ENCODE data around the gene SAXO1. TPM values are rescaled to one million over a fixed set of nuclear protein-coding genes. Genes with fewer than 3 reads are reported as not detected.

SAXO1 gene
- total RNA-seq, 1 experiment from 2014 or later, result not detected

- no TSS peak for BruUV-seq (replicated peaks)
These were observed 145.5 kb downstream of the SAXO1 start for GRCh38 chr9:18887546-18887945.

More at GRCh38 chr9:18887546-18887945, 145.5 kb downstream of the SAXO1 start:
- ChIA-PET POLR2A (no interaction called here), RAD21 (ENCODE audit: low non-redundant PET in 1 of 2, low total read pairs in 2 of 2, uncharacterized antibody in 2 of 2, unreplicated experiment in 2 of 2) (no interaction called here), CTCF (no interaction called here)
- ATAC-seq, result no peak
- Histone ChIP-seq H4K20me1 (ENCODE audit: insufficient read depth) (no peaks in the 10 kb centered on the region), H3K4me3 (replicated peaks in 1 of 2; ENCODE audit: low read depth in 1 of 2, low read length in 2 of 2) (no peak overlapping the region), H3K9ac (ENCODE audit: low read length) (no peak overlapping the region), H2AFZ (ENCODE audit: low read depth, low read length, poor library complexity, severe bottlenecking) (no peak overlapping the region), H3K27ac (ENCODE audit: low read depth, low read length) (no peak overlapping the region), H3K9me3 (ENCODE audit: control insufficient read depth in 1 of 2, insufficient read depth in 1 of 2, low read depth in 1 of 2, low read length in 2 of 2) (no peaks in the 10 kb centered on the region), H3K4me1 (ENCODE audit: control insufficient read depth in 1 of 2, insufficient read depth in 2 of 2, low read length in 2 of 2) (no peaks in the 10 kb centered on the region), H3K79me2 (ENCODE audit: insufficient read depth, low read length) (no peaks in the 10 kb centered on the region), H3K27me3 (ENCODE audit: insufficient read depth, low read length) (no peaks in the 10 kb centered on the region; the same call in 1 of the 2 replicates), H3K4me2 (ENCODE audit: low read length) (no peak overlapping the region), H3K36me3 (ENCODE audit: control insufficient read depth in 1 of 2, insufficient read depth in 2 of 2, low read length in 2 of 2) (no peaks in the 10 kb centered on the region), H3K9me2 (ENCODE audit: insufficient read depth) (no peaks in the 10 kb centered on the region)
- intact Hi-C loops (cut with micrococcal nuclease), result no loop called here
- no peak for DNase-seq (ENCODE audit: low read depth, low spot score)
- TF ChIP-seq POLR2A (IDR thresholded peaks at IDR 0.05; ENCODE audit: borderline replicate concordance, extremely low read depth, insufficient read depth, insufficient read length), result no peak
- no peak for TF ChIP-seq ZFX (IDR thresholded peaks at IDR 0.05)
- TF ChIP-seq, protein P1, sequence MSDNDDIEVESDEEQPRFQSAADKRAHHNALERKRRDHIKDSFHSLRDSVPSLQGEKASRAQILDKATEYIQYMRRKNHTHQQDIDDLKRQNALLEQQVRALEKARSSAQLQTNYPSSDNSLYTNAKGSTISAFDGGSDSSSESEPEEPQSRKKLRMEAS (IDR thresholded peaks at IDR 0.05), result no peak
- TF ChIP-seq ELF1 (IDR thresholded peaks at IDR 0.05; ENCODE audit: borderline replicate concordance, low read depth), result no peak
- no peak for TF ChIP-seq CBX3 (IDR thresholded peaks at IDR 0.05; ENCODE audit: low read depth)
- TF ChIP-seq SIN3A (IDR thresholded peaks at IDR 0.05; ENCODE audit: low read depth), result no peak
- TF ChIP-seq ZBTB33 (IDR thresholded peaks at IDR 0.05; ENCODE audit: extremely low read depth, insufficient replicate concordance, low read length), result no peak
- TF ChIP-seq, protein P2, sequence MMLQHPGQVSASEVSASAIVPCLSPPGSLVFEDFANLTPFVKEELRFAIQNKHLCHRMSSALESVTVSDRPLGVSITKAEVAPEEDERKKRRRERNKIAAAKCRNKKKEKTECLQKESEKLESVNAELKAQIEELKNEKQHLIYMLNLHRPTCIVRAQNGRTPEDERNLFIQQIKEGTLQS (IDR thresholded peaks at IDR 0.05), result no peak
- TF ChIP-seq, protein P3, sequence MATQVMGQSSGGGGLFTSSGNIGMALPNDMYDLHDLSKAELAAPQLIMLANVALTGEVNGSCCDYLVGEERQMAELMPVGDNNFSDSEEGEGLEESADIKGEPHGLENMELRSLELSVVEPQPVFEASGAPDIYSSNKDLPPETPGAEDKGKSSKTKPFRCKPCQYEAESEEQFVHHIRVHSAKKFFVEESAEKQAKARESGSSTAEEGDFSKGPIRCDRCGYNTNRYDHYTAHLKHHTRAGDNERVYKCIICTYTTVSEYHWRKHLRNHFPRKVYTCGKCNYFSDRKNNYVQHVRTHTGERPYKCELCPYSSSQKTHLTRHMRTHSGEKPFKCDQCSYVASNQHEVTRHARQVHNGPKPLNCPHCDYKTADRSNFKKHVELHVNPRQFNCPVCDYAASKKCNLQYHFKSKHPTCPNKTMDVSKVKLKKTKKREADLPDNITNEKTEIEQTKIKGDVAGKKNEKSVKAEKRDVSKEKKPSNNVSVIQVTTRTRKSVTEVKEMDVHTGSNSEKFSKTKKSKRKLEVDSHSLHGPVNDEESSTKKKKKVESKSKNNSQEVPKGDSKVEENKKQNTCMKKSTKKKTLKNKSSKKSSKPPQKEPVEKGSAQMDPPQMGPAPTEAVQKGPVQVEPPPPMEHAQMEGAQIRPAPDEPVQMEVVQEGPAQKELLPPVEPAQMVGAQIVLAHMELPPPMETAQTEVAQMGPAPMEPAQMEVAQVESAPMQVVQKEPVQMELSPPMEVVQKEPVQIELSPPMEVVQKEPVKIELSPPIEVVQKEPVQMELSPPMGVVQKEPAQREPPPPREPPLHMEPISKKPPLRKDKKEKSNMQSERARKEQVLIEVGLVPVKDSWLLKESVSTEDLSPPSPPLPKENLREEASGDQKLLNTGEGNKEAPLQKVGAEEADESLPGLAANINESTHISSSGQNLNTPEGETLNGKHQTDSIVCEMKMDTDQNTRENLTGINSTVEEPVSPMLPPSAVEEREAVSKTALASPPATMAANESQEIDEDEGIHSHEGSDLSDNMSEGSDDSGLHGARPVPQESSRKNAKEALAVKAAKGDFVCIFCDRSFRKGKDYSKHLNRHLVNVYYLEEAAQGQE (IDR thresholded peaks at IDR 0.05; ENCODE audit: low read depth), result no peak
- TF ChIP-seq SRF (IDR thresholded peaks at IDR 0.05; ENCODE audit: low read depth), result no peak
- TF ChIP-seq POLR2AphosphoS5 (IDR thresholded peaks at IDR 0.05; ENCODE audit: low read depth, low read length), result no peak
- no peak for TF ChIP-seq ZNF274 (IDR thresholded peaks at IDR 0.05; ENCODE audit: low read depth, low read length)
- TF ChIP-seq EGR1 (IDR thresholded peaks at IDR 0.05; ENCODE audit: low read depth), result no peak

Data from HCT116 (cell line).